GM23338 (cell line): Measurements from ENCODE around the gene POLR3G. TPM values are rescaled to one million over a fixed set of nuclear protein-coding genes. Genes with fewer than 3 reads are reported as not detected.

Experiments
- ATAC-seq: fragments of 200-7000 bp; cut with Tn5 transposase; 3 replicates; pipeline ENCODE4 v1.9.1; 2020
- DNase-seq: peaks from one replicate; pipeline ENCODE4 v3.0.0-alpha.2; 2015; ENCODE audit warnings: low spot score
- H2AFZ ChIP-seq: fragments of 200-600 bp; sonication (generic); 2 replicates; pipeline ENCODE4 v1.8.0; 2016; ENCODE audit warnings: antibody characterized with exemption, mild to moderate bottlenecking, moderate library complexity
- H3F3A ChIP-seq: fragments of 200-600 bp; sonication (generic); replicated peaks from 2 replicates; pipeline ENCODE4 v1.8.0; 2017; ENCODE audit warnings: antibody characterized with exemption, mixed run types, low read depth
- H3K27ac ChIP-seq: fragments of 200-600 bp; sonication (generic); 2 replicates; pipeline ENCODE4 v1.6.1; 2016; ENCODE audit warnings: low read depth
- H3K27me3 ChIP-seq: fragments of 200-600 bp; sonication (generic); 2 replicates; pipeline ENCODE4 v1.8.0; 2016; ENCODE audit warnings: mild to moderate bottlenecking, mixed run types, moderate library complexity; ENCODE audit not compliant: insufficient read depth
- H3K36me3 ChIP-seq: fragments of 200-600 bp; sonication (generic); 2 replicates; pipeline ENCODE4 v1.8.0; 2016; ENCODE audit warnings: mild to moderate bottlenecking; ENCODE audit not compliant: insufficient read depth
- H3K4me1 ChIP-seq: fragments of 200-600 bp; sonication (generic); 2 replicates; pipeline ENCODE4 v1.8.0; 2016; ENCODE audit warnings: mild to moderate bottlenecking, moderate library complexity; ENCODE audit not compliant: insufficient read depth
- H3K4me2 ChIP-seq: fragments of 200-600 bp; sonication (generic); 2 replicates; pipeline ENCODE4 v1.7.1; 2017; ENCODE audit warnings: mixed run types
- H3K4me3 ChIP-seq: fragments of 200-600 bp; sonication (generic); 2 replicates; pipeline ENCODE4 v1.6.1; 2016; ENCODE audit warnings: mixed run types
- H3K79me2 ChIP-seq: fragments of 200-600 bp; sonication (generic); replicated peaks from 2 replicates; pipeline ENCODE4 v1.8.0; 2017; ENCODE audit warnings: mild to moderate bottlenecking; ENCODE audit not compliant: insufficient read depth
- H3K9me2 ChIP-seq: fragments of 200-600 bp; sonication (generic); 2 replicates; pipeline ENCODE4 v1.8.0; 2017; ENCODE audit not compliant: insufficient read depth
- H4K20me1 ChIP-seq: fragments of 200-600 bp; sonication (generic); replicated peaks from 2 replicates; pipeline ENCODE4 v1.8.0; 2017; ENCODE audit warnings: mild to moderate bottlenecking; ENCODE audit not compliant: insufficient read depth
- H3K27ac Mint-ChIP-seq: 2 replicates; pipeline ENCODE4 v1.8.0; 2020; ENCODE audit warnings: inconsistent platforms, mild to moderate bottlenecking, moderate library complexity, mixed read lengths
- H3K27me3 Mint-ChIP-seq: 3 replicates; pipeline ENCODE4 v1.8.0; 2022; ENCODE audit warnings: low read depth, mild to moderate bottlenecking, moderate library complexity, mixed read lengths, inconsistent platforms; ENCODE audit not compliant: insufficient read depth, poor library complexity
- H3K36me3 Mint-ChIP-seq: 3 replicates; pipeline ENCODE4 v1.8.0; 2021; ENCODE audit warnings: low read depth, mild to moderate bottlenecking, inconsistent platforms, moderate library complexity, mixed read lengths
- H3K4me1 Mint-ChIP-seq: 3 replicates; pipeline ENCODE4 v1.8.0; 2020; ENCODE audit warnings: mild to moderate bottlenecking, inconsistent platforms, mixed read lengths
- H3K4me3 Mint-ChIP-seq: 3 replicates; pipeline ENCODE4 v1.8.0; 2021; ENCODE audit warnings: moderate library complexity, mild to moderate bottlenecking, inconsistent platforms, mixed read lengths
- H3K9me3 Mint-ChIP-seq: 3 replicates; pipeline ENCODE4 v1.8.0; 2020; ENCODE audit warnings: moderate library complexity, mild to moderate bottlenecking, inconsistent platforms, mixed read lengths
- CREB1 ChIP-seq: fragments of 250-450 bp; sonication (Bioruptor Pico); IDR thresholded peaks from 2 replicates; pipeline ENCODE4 v1.5.0; 2020; ENCODE audit warnings: low read depth, mild to moderate bottlenecking, moderate library complexity
- ETS1 ChIP-seq: IDR thresholded peaks from 2 replicates; pipeline ENCODE4 v1.6.1; 2016; ENCODE audit warnings: antibody characterized with exemption
- EZH2 ChIP-seq: fragments of 200-600 bp; sonication (generic); IDR thresholded peaks from one replicate; pipeline ENCODE4 v1.8.0; 2017; ENCODE audit warnings: antibody characterized with exemption, mild to moderate bottlenecking, low read depth; ENCODE audit not compliant: unreplicated experiment
- EZH2phosphoT487 ChIP-seq: fragments of 200-600 bp; sonication (generic); IDR thresholded peaks from one replicate; pipeline ENCODE4 v1.8.1; 2018; ENCODE audit warnings: antibody characterized with exemption; ENCODE audit not compliant: unreplicated experiment
- NANOG ChIP-seq: IDR thresholded peaks from 2 replicates; pipeline ENCODE4 v1.6.1; 2016; ENCODE audit warnings: antibody characterized with exemption, borderline replicate concordance
- POLR2AphosphoS5 ChIP-seq: IDR thresholded peaks from 2 replicates; pipeline ENCODE4 v1.6.1; 2016; ENCODE audit warnings: antibody characterized with exemption, low read depth
- STAT1 ChIP-seq: IDR thresholded peaks from one replicate; pipeline ENCODE4 v1.6.1; 2016; ENCODE audit warnings: antibody characterized with exemption; ENCODE audit not compliant: unreplicated experiment
- ZNF114 ChIP-seq: fragments of 250-450 bp; sonication (Bioruptor Pico); IDR thresholded peaks from 2 replicates; pipeline ENCODE4 v1.5.0; 2020; ENCODE audit warnings: mild to moderate bottlenecking, moderate library complexity
- ZNF331 ChIP-seq: fragments of 250-450 bp; sonication (Bioruptor Pico); IDR thresholded peaks from 2 replicates; pipeline ENCODE4 v1.5.0; 2020; ENCODE audit warnings: low read depth, mild to moderate bottlenecking, moderate library complexity
- polyA plus RNA-seq: library from polyadenylated mRNA; unstranded; fragments of >200 nt; fragmentation: Nextera tagmentation; extraction: Ambion mirVana; gene quantifications from 2 replicates; pipeline ENCODE4 v1.2.1, GENCODE V29; 2016
- total RNA-seq: library from RNA; depleted of rRNA; stranded (reverse); fragments of >200 nt; shearing (Covaris generic); gene quantifications from 2 replicates; pipeline ENCODE4 v1.2.3, GENCODE V29; 2014
- TF ChIP-seq, protein P1 (sequence below): IDR thresholded peaks from one replicate; pipeline ENCODE4 v1.6.1; 2018; ENCODE audit warnings: antibody characterized with exemption; ENCODE audit not compliant: unreplicated experiment

Gene POLR3G
- total and polyA plus RNA-seq, 2 experiments from 2014 or later: 147 to 376 TPM

- peak overlapping the region; percentile 97 for H3K4me3 Mint-ChIP-seq
- H3K27ac ChIP-seq: peak overlapping the region; percentile 85
- H3F3A ChIP-seq: peaks cover 22% of the 10 kb centered on the region
- H3K27me3 Mint-ChIP-seq: peaks cover 15% of the 10 kb centered on the region
- peak overlapping the region; percentile 83 for H3K4me3 ChIP-seq
- no peaks in the 10 kb centered on the region for H4K20me1 ChIP-seq
- peaks cover 35% of the 10 kb centered on the region for H3K36me3 Mint-ChIP-seq
- DNase-seq: peak; percentile 14
- H3K4me1 ChIP-seq: peaks cover 42% of the 10 kb centered on the region
- ATAC-seq: no peak
- TF ChIP-seq CREB1 (CRISPR knock-in tag) (no peak), STAT1 (no peak), ETS1 (no peak), ZNF114 (CRISPR knock-in tag) (no peak)
- TF ChIP-seq, protein P1, sequence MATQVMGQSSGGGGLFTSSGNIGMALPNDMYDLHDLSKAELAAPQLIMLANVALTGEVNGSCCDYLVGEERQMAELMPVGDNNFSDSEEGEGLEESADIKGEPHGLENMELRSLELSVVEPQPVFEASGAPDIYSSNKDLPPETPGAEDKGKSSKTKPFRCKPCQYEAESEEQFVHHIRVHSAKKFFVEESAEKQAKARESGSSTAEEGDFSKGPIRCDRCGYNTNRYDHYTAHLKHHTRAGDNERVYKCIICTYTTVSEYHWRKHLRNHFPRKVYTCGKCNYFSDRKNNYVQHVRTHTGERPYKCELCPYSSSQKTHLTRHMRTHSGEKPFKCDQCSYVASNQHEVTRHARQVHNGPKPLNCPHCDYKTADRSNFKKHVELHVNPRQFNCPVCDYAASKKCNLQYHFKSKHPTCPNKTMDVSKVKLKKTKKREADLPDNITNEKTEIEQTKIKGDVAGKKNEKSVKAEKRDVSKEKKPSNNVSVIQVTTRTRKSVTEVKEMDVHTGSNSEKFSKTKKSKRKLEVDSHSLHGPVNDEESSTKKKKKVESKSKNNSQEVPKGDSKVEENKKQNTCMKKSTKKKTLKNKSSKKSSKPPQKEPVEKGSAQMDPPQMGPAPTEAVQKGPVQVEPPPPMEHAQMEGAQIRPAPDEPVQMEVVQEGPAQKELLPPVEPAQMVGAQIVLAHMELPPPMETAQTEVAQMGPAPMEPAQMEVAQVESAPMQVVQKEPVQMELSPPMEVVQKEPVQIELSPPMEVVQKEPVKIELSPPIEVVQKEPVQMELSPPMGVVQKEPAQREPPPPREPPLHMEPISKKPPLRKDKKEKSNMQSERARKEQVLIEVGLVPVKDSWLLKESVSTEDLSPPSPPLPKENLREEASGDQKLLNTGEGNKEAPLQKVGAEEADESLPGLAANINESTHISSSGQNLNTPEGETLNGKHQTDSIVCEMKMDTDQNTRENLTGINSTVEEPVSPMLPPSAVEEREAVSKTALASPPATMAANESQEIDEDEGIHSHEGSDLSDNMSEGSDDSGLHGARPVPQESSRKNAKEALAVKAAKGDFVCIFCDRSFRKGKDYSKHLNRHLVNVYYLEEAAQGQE: no peak
- peaks cover 66% of the 10 kb centered on the region for H3K79me2 ChIP-seq
- peak overlapping the region; percentile 79 for H3K4me2 ChIP-seq
- no peaks in the 10 kb centered on the region for H3K36me3 ChIP-seq
- peaks cover 49% of the 10 kb centered on the region for H3K4me1 Mint-ChIP-seq
- H3K9me3 Mint-ChIP-seq: no peaks in the 10 kb centered on the region; the same call in 2 of the 3 replicates
- no peak overlapping the region for H2AFZ ChIP-seq
- no peaks in the 10 kb centered on the region for H3K27me3 ChIP-seq
- no peaks in the 10 kb centered on the region for H3K9me2 ChIP-seq
- H3K27ac Mint-ChIP-seq: peak overlapping the region; percentile 77
Measured at GRCh38 chr5:90476391-90476790, 1.7 kb downstream of the POLR3G start.

GRCh38 chr5:90477073-90477472 is 2.4 kb downstream of the POLR3G start:
- Histone ChIP-seq H3K79me2 (peaks cover 66% of the 10 kb centered on the region), H3K36me3 (no peaks in the 10 kb centered on the region), H3K4me1 (peaks cover 42% of the 10 kb centered on the region), H3K9me2 (no peaks in the 10 kb centered on the region), H3K4me3 (peak overlapping the region; percentile 83), H4K20me1 (no peaks in the 10 kb centered on the region), H3K27me3 (no peaks in the 10 kb centered on the region), H3K4me2 (peak overlapping the region; percentile 79), H3K27ac (peak overlapping the region; percentile 85), H3F3A (peaks cover 22% of the 10 kb centered on the region), H2AFZ (no peak overlapping the region)
- H3K4me3 Mint-ChIP-seq: peak overlapping the region; percentile 97
- H3K27me3 Mint-ChIP-seq: peaks cover 15% of the 10 kb centered on the region
- H3K9me3 Mint-ChIP-seq: no peaks in the 10 kb centered on the region; the same call in 2 of the 3 replicates
- H3K36me3 Mint-ChIP-seq: peaks cover 41% of the 10 kb centered on the region
- H3K4me1 Mint-ChIP-seq: peaks cover 53% of the 10 kb centered on the region
- ATAC-seq (peak; percentile 23), DNase-seq (peak; percentile 85)
- H3K27ac Mint-ChIP-seq: peak overlapping the region; percentile 77
- TF ChIP-seq CREB1 (CRISPR knock-in tag) (peak; percentile 42; the same call in 1 of the 2 replicates), NANOG (no peak; the same call in 1 of the 2 replicates), ZNF331 (CRISPR knock-in tag) (no peak), EZH2 (no peak), POLR2AphosphoS5 (peak; percentile 51; the same call in 1 of the 2 replicates), ETS1 (peak; percentile 44; the same call in 1 of the 2 replicates), EZH2phosphoT487 (no peak)
- TF ChIP-seq, protein P1: no peak
